Measurements from ENCODE around the gene SZT2. TPM values are rescaled to one million over a fixed set of nuclear protein-coding genes. Genes with fewer than 3 reads are reported as not detected.
"Not testable (repeated sequence)": the region's sequence is repeated elsewhere in the genome, so short reads cannot be mapped to it uniquely, and the experiment has no call there.

The SZT2 gene
- total RNA-seq, 1 experiment from 2014 or later: 7.0 TPM

DNA sequence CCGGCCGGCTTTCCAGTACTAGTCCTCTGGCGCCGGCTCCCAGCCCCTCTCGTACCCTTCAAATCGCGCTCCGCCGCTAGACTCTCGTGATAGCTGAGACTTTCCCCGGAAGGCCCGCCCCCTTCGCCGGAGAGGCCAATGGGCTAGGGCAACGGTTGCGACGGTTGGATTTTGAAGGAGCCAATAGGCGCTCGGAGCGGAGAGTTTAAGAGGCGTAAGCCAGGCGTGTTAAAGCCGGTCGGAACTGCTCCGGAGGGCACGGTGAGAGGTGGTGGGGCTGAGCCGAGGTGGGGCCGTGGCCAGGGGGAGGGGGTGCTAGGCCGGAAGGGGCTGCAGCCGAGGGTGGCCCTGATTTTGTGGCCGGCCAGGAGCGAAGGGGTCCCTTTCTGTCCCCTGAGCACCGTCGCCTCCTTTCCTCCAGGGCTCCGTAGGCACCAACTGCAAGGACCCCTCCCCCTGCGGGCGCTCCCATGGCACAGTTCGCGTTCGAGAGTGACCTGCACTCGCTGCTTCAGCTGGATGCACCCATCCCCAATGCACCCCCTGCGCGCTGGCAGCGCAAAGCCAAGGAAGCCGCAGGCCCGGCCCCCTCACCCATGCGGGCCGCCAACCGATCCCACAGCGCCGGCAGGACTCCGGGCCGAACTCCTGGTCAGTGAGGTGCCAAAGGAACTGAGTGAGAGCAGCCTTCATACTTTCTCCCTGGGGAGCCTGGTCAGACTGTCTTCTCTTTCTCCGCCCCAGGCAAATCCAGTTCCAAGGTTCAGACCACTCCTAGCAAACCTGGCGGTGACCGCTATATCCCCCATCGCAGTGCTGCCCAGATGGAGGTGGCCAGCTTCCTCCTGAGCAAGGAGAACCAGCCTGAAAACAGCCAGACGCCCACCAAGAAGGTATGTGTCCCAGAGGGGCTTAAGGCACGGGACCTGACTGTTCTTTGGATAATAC, 30.7 kb upstream of the SZT2 start, which contains the start of gene CDC20:
Gene CDC20, plus strand, starts transcription at position 236 of the 948 bp plus-strand sequence. Its CDS starts 235 bp downstream, at position 471.
- in situ Hi-C loops (cut with HindIII; ENCODE audit: low sequenced_read_pairs): no loop called here
- peak; percentile 97 for DNase-seq (ENCODE audit: low spot score)

- no peak for DNase-seq (ENCODE audit: low spot score)
- in situ Hi-C loops (cut with HindIII; ENCODE audit: low sequenced_read_pairs): no loop called here
Measured at GRCh38 chr1:43359696-43360095, 30.0 kb upstream of the SZT2 start.

GRCh38 chr1:43360616-43361015, 29.1 kb upstream of the SZT2 start:
- in situ Hi-C loops (cut with HindIII; ENCODE audit: low sequenced_read_pairs): no loop called here
- DNase-seq (ENCODE audit: low spot score): no peak

- in situ Hi-C loops (cut with HindIII; ENCODE audit: low sequenced_read_pairs): no loop called here
- no peak for DNase-seq (ENCODE audit: low spot score)
Measured at GRCh38 chr1:43363283-43363934, 26.3 kb upstream of the SZT2 start.

DNA sequence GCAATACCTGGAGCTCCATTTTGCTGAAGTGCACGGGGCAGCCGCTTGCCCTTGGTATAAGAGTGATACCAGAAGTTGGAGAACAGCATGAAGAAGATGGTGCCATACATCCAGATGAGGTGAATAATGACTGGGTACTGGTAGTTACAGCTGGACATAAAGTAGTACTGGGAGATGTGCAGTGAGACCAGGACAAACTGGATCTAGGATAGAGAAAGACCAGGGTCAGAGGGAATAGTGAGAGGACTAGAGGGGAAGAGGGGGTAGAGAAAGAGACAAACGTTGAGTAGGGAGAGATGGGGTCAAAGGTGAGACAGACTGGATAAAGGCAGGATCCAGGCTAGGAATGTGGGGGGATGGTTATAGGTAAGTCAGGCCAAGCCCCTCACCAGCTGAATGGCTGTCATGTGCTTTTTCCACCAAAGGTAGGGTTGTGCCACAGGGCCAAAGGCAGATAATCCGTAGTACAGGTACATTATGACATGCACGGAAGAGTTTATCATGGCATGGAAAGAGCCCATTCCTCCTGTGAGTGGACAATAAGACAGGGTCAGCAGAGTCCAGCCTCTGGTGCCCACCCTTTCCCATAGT, 25.7 kb upstream of the SZT2 start:
- in situ Hi-C loops (cut with HindIII; ENCODE audit: low sequenced_read_pairs): no loop called here
- no peak for DNase-seq (ENCODE audit: low spot score)

- DNase-seq (ENCODE audit: low spot score): no peak
- in situ Hi-C loops (cut with HindIII; ENCODE audit: low sequenced_read_pairs): no loop called here
Measured at GRCh38 chr1:43365678-43366077, 24.0 kb upstream of the SZT2 start.

- in situ Hi-C loops (cut with HindIII; ENCODE audit: low sequenced_read_pairs): no loop called here
- no peak for DNase-seq (ENCODE audit: low spot score)
Measured at GRCh38 chr1:43366179-43366578, 23.5 kb upstream of the SZT2 start.

DNA sequence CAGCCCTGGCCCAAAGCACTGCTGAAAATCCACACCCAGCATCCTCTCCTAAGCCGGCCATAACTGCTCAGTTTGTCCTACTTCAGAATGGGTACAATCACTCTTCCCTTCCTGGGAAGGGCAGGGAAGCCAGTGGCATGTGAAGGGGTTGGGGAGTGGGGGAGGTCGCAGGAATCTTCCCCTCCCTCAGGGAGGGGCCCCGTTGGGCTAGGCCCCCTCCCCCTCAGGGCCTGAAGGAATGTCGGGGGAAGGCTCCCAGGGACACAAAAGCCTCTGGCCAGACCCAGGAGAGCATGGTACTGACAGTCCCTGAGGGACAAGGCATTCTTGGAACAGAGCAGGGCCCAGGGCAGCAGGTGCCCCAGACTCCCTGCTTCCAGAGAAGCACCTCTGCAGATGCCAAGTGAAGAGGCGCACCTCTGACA, 23.1 kb upstream of the SZT2 start:
- in situ Hi-C loops (cut with HindIII; ENCODE audit: low sequenced_read_pairs): no loop called here
- DNase-seq (ENCODE audit: low spot score): no peak

DNA sequence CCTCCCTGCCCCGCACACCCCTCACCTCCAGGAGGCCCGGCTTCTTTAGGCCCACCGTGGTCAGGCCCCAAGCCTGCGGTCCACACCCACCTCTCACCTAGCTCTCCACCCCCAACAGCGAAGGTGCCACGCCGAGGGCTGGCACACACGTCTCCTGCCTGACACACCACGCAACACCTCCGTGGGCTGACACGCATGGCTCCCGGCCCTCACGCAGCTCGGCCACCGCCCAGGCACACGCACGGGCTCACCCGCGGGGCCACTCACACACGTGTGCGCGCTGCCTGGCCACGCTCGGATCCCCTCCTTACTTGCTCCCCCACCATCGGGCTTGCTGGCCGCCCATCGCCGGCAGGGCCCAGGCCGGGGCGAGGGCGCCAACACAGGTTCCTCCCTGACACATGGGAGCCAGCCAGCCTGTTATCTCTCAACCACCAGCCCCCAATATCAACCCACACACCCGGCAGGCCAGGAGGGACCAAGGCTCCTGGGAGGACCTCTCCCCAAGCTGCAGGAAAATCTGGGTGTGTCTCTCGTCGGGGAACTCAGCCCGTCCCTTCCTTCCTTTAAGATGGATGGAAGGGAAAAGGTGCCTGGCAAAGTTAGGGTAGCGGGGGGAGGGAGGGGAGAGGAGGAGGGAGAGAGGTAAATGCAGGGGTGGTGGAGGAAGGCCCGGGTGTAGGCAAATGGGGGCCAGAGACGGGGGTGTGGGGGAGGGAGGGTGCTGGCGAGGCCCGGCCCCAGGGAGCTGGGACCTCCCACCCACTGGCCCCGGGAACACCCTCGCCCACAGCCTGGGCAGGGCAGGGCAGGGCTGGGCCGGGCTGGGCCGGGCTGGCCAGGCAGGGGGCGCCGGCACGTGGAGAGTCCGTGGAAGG, 22.4 kb upstream of the SZT2 start:
- DNase-seq (ENCODE audit: low spot score): peak; percentile 16
- in situ Hi-C loops (cut with HindIII; ENCODE audit: low sequenced_read_pairs): no loop called here

GRCh38 chr1:43367904-43368645, 21.6 kb upstream of the SZT2 start, which contains the start of gene ELOVL1:
TSS of gene ELOVL1 (minus strand) at chr1:43368011. CDS start at chr1:43365609, 2,402 bp downstream.
- in situ Hi-C loops (cut with HindIII; ENCODE audit: low sequenced_read_pairs): no loop called here
- peak; percentile 70 for DNase-seq (ENCODE audit: low spot score)

DNA sequence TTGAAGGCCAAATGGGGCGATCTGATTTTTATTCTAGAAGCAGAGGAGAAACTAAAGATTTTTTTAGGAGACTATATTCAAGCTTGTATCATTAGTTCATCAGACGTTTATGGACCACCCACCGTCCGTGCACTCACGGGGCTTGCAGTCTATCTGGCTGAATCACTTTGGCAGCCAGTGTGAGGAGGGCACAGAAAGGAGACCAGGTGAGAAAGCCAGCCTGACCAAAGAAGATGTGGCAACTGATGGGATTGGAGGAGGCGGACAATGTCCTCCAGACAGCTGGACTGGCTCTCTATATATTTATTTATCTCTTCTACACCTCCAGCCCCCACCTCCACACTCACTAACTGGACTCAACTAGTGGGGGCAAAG, 21.1 kb upstream of the SZT2 start:
- in situ Hi-C loops (cut with HindIII; ENCODE audit: low sequenced_read_pairs): no loop called here

DNA sequence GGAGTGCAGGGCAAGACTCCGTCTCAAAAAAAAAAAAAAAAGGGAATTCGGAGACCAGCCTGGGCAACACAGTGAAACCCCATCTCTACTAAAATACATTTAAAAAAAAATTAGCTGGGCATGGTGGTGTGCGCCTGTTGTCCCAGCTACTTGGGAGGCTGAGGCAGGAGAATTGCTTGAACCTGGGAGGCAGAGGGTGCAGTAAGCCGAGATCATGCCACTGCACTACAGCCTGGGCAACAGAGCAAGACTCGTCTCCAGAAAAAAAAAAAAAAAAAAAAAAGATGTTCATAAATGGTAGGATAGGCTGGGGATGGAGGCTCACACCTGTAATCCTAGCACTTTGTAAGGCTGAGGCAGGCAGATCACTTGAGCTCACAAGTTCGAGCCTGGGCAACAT, 19.9 kb upstream of the SZT2 start:
- in situ Hi-C loops (cut with HindIII; ENCODE audit: low sequenced_read_pairs); DNase-seq (ENCODE audit: low spot score): not testable (repeated sequence)

More for the DNA sequence above, 21.1 kb upstream of the SZT2 start:
- no peak for DNase-seq (ENCODE audit: low spot score)

DNA sequence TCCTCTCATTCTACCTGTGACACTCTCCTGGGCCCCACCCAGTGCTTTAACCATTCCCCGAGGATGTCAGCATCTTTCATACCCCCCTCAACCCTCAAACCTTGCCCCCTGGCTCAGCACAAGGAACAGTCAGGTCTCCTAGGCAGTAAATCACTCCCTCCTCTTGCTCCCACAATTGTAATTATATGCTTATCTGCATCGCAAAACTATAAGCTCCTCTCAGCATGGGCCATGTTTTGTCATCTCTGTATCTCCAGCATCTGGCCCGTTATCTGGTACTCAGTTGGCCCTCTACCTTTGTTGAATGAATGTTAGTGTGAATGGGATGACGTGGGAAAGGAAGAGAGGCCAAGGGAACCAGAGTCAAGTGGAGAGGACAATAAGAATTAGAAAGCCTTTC, 19.1 kb upstream of the SZT2 start:
- no peak for DNase-seq (ENCODE audit: low spot score)
- in situ Hi-C loops (cut with HindIII; ENCODE audit: low sequenced_read_pairs): no loop called here

GRCh38 chr1:43372172-43372571, 17.5 kb upstream of the SZT2 start:
- DNase-seq (ENCODE audit: low spot score): no peak
- in situ Hi-C loops (cut with HindIII; ENCODE audit: low sequenced_read_pairs): no loop called here

DNA sequence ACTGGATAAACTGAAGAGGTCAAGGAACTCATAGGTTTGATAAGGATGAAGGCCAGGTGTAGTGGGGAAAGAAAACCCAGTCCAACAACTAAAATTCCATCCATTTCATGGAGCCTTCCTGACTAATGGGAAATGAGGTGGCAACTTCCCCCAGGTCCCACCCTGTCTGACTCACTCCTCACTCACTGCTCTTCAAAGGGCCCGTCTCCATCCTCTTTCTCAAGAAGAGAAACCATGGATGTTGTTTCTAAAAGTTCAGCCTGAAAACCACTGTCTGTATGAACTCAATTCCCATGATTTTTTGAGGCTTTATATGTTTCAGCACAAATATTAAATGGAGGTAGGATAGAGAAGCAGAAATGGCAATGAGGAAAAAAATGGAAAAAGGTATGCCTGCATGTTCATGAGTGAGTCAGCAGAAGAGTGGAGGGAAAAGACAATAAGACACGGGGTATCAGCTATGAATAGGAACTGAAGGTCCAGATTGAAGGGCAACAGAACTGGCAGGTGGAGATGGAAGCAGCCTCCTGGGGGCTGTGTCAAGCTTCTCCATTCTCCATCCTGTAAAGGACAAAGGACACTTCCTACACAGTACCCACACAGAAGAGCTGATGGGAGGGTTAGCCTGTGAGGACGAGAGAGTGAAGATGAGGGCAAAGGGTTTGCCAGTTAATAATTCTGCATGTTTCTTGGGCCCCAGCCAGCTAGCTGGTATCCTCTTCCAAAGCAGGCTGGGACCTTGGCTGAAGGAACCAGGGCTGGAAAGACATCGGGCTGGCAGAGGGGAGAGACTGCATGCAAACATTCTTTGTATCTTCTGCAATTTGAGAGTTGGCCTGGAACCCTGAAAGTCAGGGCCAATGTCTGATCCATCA, 16.4 kb upstream of the SZT2 start:
- in situ Hi-C loops (cut with HindIII; ENCODE audit: low sequenced_read_pairs): no loop called here
- peak; percentile 66 for DNase-seq (ENCODE audit: low spot score)

DNA sequence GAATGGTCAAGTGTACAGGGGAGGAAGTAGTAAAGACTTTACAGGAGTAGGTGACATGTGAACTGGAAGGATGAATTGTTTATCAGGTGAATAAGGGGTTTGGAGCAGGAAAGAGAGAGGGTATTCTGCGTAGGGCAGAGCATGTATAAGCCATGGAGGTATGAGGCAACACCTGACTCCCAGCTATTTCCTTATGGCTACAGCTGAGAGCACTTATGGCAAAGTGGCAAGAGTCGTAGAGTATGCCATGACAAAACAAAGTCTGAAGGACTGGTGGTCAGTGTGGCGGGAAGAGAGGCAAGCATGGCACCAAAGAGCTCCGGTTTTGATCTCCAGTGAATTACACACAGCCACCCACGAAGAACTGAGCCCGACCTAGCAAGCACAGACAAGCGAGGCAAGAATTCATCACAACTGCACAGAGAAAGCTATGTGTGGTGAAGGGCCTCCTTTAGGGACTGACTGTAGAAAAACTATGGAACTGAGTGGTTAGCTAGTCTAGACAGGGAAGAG, 12.9 kb upstream of the SZT2 start:
- DNase-seq (ENCODE audit: low spot score): no peak
- in situ Hi-C loops (cut with HindIII; ENCODE audit: low sequenced_read_pairs): no loop called here

DNA sequence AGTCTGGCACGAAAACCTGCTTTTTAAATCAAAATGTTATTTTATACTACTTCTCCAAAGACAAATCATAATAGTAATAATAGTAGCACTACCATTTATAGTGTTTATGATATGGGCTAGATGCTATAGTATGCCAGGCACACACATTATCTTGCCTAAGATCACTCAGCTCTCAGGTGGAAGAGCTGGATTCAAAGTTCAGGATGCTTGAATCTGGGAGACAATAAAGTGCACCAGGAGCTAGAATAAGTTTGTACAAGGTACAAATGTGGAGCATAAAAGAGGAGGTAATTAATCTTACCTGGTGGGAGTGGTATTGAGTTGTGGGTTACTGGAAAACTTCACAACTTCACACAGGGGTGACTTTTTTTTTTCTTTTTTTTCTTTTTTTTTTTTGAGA, 11.9 kb upstream of the SZT2 start:
- DNase-seq (ENCODE audit: low spot score): no peak
- in situ Hi-C loops (cut with HindIII; ENCODE audit: low sequenced_read_pairs): no loop called here

Data from G401 (cell line).